ENCODE data around the gene FCRL6.

Gene FCRL6

GRCh38 chr1:159771127-159771895 is 30.8 kb upstream of the FCRL6 start:
- TF ChIP-seq CTCF (IDR thresholded peaks at IDR 0.05; ENCODE audit: insufficient read depth, low read depth, low read length, missing control alignments): no peak
- DNase-seq (ENCODE audit: low read depth): no peak
- H3K4me3 ChIP-seq (ENCODE audit: low read length): no peak overlapping the region

- H3K4me3 ChIP-seq (ENCODE audit: low read length): no peak overlapping the region
- TF ChIP-seq CTCF (IDR thresholded peaks at IDR 0.05; ENCODE audit: insufficient read depth, low read depth, low read length, missing control alignments): no peak
- no peak for DNase-seq (ENCODE audit: low read depth)
These were observed 27.7 kb upstream of the FCRL6 start for GRCh38 chr1:159774465-159774864.

GRCh38 chr1:159775716-159776115 is 26.4 kb upstream of the FCRL6 start:
- H3K4me3 ChIP-seq (ENCODE audit: low read length): no peak overlapping the region
- peak; percentile 24 for TF ChIP-seq CTCF (IDR thresholded peaks at IDR 0.05; ENCODE audit: insufficient read depth, low read depth, low read length, missing control alignments)
- DNase-seq (ENCODE audit: low read depth): peak; percentile 35

GRCh38 chr1:159778266-159778665 is 23.9 kb upstream of the FCRL6 start:
- TF ChIP-seq CTCF (IDR thresholded peaks at IDR 0.05; ENCODE audit: insufficient read depth, low read depth, low read length, missing control alignments): no peak
- no peak overlapping the region for H3K4me3 ChIP-seq (ENCODE audit: low read length)
- no peak for DNase-seq (ENCODE audit: low read depth)

- peak; percentile 57 for DNase-seq (ENCODE audit: low read depth)
- H3K4me3 ChIP-seq (ENCODE audit: low read length): no peak overlapping the region
- TF ChIP-seq CTCF (IDR thresholded peaks at IDR 0.05; ENCODE audit: insufficient read depth, low read depth, low read length, missing control alignments): no peak
These were observed 22.7 kb upstream of the FCRL6 start for GRCh38 chr1:159779403-159779851.

- peak within 1 kb of the TSS; percentile 72 for H3K4me3 ChIP-seq (ENCODE audit: low read length)
- peak; percentile 90 for TF ChIP-seq CTCF (IDR thresholded peaks at IDR 0.05; ENCODE audit: insufficient read depth, low read depth, low read length, missing control alignments)
- DNase-seq (ENCODE audit: low read depth): peak; percentile 99
These were observed 21.3 kb upstream of the FCRL6 start, which contains the start of gene DUSP23 for GRCh38 chr1:159780583-159781582. Gene DUSP23, plus strand, starts transcription at chr1:159780962. Its CDS starts 139 bp downstream, at chr1:159781101.

Measured in epithelial cell of esophagus (primary cell).